Mesenchymal stem cell (in vitro differentiated cells and primary cell): Measurements from ENCODE around the gene RTCA.

Experiments used
- DNase-seq: peaks from one replicate; pipeline ENCODE4 v3.0.0-alpha.2; 2013
- H2AFZ ChIP-seq: one replicate; pipeline ENCODE4 v1.6.1; 2013; ENCODE audit warnings: low read depth, mild to moderate bottlenecking, control low read depth, inconsistent platforms, low read length, moderate library complexity
- H2AK5ac ChIP-seq: 2 replicates; pipeline ENCODE4 v1.6.1; 2013; ENCODE audit warnings: low read length, moderate library complexity, mild to moderate bottlenecking, inconsistent platforms; ENCODE audit not compliant: severe bottlenecking
- H2BK120ac ChIP-seq: one replicate; pipeline ENCODE4 v1.6.1; 2013; ENCODE audit warnings: low read depth, mild to moderate bottlenecking, inconsistent platforms, low read length, moderate library complexity
- H2BK12ac ChIP-seq, 2 experiments: one replicate each; pipeline ENCODE4 v1.6.1; 2013; ENCODE audit warnings: inconsistent platforms in 2 of 2, low read length in 2 of 2, mild to moderate bottlenecking in 2 of 2, moderate library complexity in 2 of 2, control low read depth in 1 of 2
- H2BK15ac ChIP-seq: one replicate; pipeline ENCODE4 v1.6.1; 2013; ENCODE audit warnings: mild to moderate bottlenecking, low read depth, inconsistent platforms; ENCODE audit not compliant: poor library complexity, severe bottlenecking
- H2BK5ac ChIP-seq: 2 replicates; pipeline ENCODE4 v1.6.1; 2013; ENCODE audit warnings: low read depth, mild to moderate bottlenecking, low read length, control low read depth, inconsistent platforms; ENCODE audit not compliant: poor library complexity, severe bottlenecking
- H3K14ac ChIP-seq, 2 experiments: one replicate each; pipeline ENCODE4 v1.6.1; 2013; ENCODE audit warnings: inconsistent platforms in 2 of 2, low read length in 2 of 2, control low read depth in 1 of 2, mild to moderate bottlenecking in 1 of 2, moderate library complexity in 1 of 2
- H3K18ac ChIP-seq, 2 experiments: one replicate each; pipeline ENCODE4 v1.6.1; 2013; ENCODE audit warnings: inconsistent platforms in 2 of 2, low read length in 2 of 2, control low read depth in 1 of 2, low read depth in 1 of 2, mild to moderate bottlenecking in 1 of 2
- H3K23ac ChIP-seq, 2 experiments: one replicate each; pipeline ENCODE4 v1.6.1; 2013; ENCODE audit warnings: inconsistent platforms in 2 of 2, low read length in 2 of 2, mild to moderate bottlenecking in 2 of 2, moderate library complexity in 2 of 2, control low read depth in 1 of 2
- H3K27ac ChIP-seq: 2 replicates; pipeline ENCODE4 v1.5.1; 2013; ENCODE audit warnings: mild to moderate bottlenecking, moderate library complexity, low read length, control low read depth, inconsistent platforms; ENCODE audit not compliant: poor library complexity, severe bottlenecking
- H3K27me3 ChIP-seq, 2 experiments: 2 replicates each; pipeline versions ENCODE4 v1.6.1 to v1.7.0; 2013; ENCODE audit warnings: low read length in 2 of 2, mild to moderate bottlenecking in 2 of 2, moderate library complexity in 2 of 2, control low read depth in 1 of 2, inconsistent platforms in 1 of 2; ENCODE audit not compliant: control insufficient read depth in 1 of 2, insufficient read depth in 1 of 2
- H3K36me3 ChIP-seq, 2 experiments: 2 replicates each; pipeline versions ENCODE4 v1.6.1 to v1.7.0; 2013; ENCODE audit warnings: low read length in 2 of 2, control low read depth in 1 of 2, inconsistent platforms in 1 of 2, low read depth in 1 of 2, mild to moderate bottlenecking in 1 of 2; ENCODE audit not compliant: insufficient read depth in 2 of 2, control insufficient read depth in 1 of 2
- H3K4ac ChIP-seq, 2 experiments: one replicate each; pipeline ENCODE4 v1.6.1; 2013; ENCODE audit warnings: inconsistent platforms in 2 of 2, low read length in 2 of 2, mild to moderate bottlenecking in 2 of 2, moderate library complexity in 2 of 2, control low read depth in 1 of 2, low read depth in 1 of 2
- H3K4me1 ChIP-seq: 2 replicates; pipeline ENCODE4 v1.6.1; 2013; ENCODE audit warnings: low read depth, low read length, control low read depth; ENCODE audit not compliant: control insufficient read depth, insufficient read depth
- H3K4me2 ChIP-seq: 2 replicates; pipeline ENCODE4 v1.6.1; 2013; ENCODE audit warnings: low read length, mild to moderate bottlenecking, inconsistent platforms; ENCODE audit not compliant: poor library complexity, severe bottlenecking
- H3K4me3 ChIP-seq, 2 experiments: 2 replicates each; pipeline versions ENCODE4 v1.5.1 to v1.7.0; 2013; ENCODE audit warnings: low read length in 2 of 2, mild to moderate bottlenecking in 2 of 2, control low read depth in 1 of 2, low read depth in 1 of 2; ENCODE audit not compliant: insufficient read depth in 1 of 2
- H3K79me1 ChIP-seq: replicated peaks from 2 replicates; pipeline ENCODE4 v1.6.1; 2013; ENCODE audit warnings: mild to moderate bottlenecking, control low read depth, low read length, inconsistent platforms; ENCODE audit not compliant: poor library complexity, severe bottlenecking
- H3K9ac ChIP-seq: 2 replicates; pipeline ENCODE4 v1.7.0; 2013; ENCODE audit warnings: mild to moderate bottlenecking, low read length, moderate library complexity
- H3K9me3 ChIP-seq: 2 replicates; pipeline ENCODE4 v1.7.0; 2013; ENCODE audit warnings: mild to moderate bottlenecking, low read length; ENCODE audit not compliant: control insufficient read depth
- H4K8ac ChIP-seq: one replicate; pipeline ENCODE4 v1.6.1; 2013; ENCODE audit warnings: inconsistent platforms, mild to moderate bottlenecking, low read length, moderate library complexity
- H4K91ac ChIP-seq: one replicate; pipeline ENCODE4 v1.6.1; 2013; ENCODE audit warnings: mild to moderate bottlenecking, low read length, inconsistent platforms
- WGBS: methylation state at CpG from one replicate; pipeline ENCODE4 v1.1.7; 2013; ENCODE audit warnings: mixed read lengths; 5-methylcytosine and 5-hydroxymethylcytosine counted together

RTCA gene

GRCh38 chr1:100305954-100306353, 39.9 kb downstream of the RTCA start:
- Histone ChIP-seq H3K4me1 (no peaks in the 10 kb centered on the region), H3K4me3 (no peak overlapping the region), H3K27ac (no peak overlapping the region), H2BK15ac (no peak overlapping the region), H2BK120ac (no peak overlapping the region), H3K27me3 (no peaks in the 10 kb centered on the region), H4K8ac (no peak overlapping the region), H4K91ac (no peak overlapping the region), H2AK5ac (no peak overlapping the region), H3K79me1 (no peaks in the 10 kb centered on the region), H2BK5ac (no peak overlapping the region), H2AFZ (no peak overlapping the region), H2BK12ac (no peak overlapping the region), H3K14ac (no peak overlapping the region), H3K36me3 (no peaks in the 10 kb centered on the region), H3K18ac (no peak overlapping the region), H3K23ac (no peak overlapping the region), H3K4ac (no peak overlapping the region), H3K4me2 (no peak overlapping the region), H3K9me3 (no peaks in the 10 kb centered on the region), H3K9ac (no peak overlapping the region)
- WGBS = 67% methylated on average over 1 of the region's 3 CpGs
- DNase-seq = no peak

GRCh38 chr1:100306735-100307313, 40.8 kb downstream of the RTCA start:
- Histone ChIP-seq H3K79me1 (no peaks in the 10 kb centered on the region), H3K4me3 (no peak overlapping the region), H3K23ac (no peak overlapping the region), H2BK15ac (no peak overlapping the region), H3K27me3 (no peaks in the 10 kb centered on the region), H2AK5ac (no peak overlapping the region), H3K4me2 (no peak overlapping the region), H3K36me3 (no peaks in the 10 kb centered on the region), H3K9ac (no peak overlapping the region), H3K9me3 (no peaks in the 10 kb centered on the region), H3K4me1 (no peaks in the 10 kb centered on the region), H3K4ac (no peak overlapping the region), H2BK12ac (no peak overlapping the region), H3K18ac (no peak overlapping the region), H2AFZ (no peak overlapping the region), H3K14ac (no peak overlapping the region), H2BK120ac (no peak overlapping the region), H2BK5ac (no peak overlapping the region), H4K8ac (no peak overlapping the region), H3K27ac (no peak overlapping the region), H4K91ac (no peak overlapping the region)
- no peak for DNase-seq
- WGBS = 88% methylated on average over 2 of the region's 2 CpGs

- Histone ChIP-seq H2AK5ac (no peak overlapping the region), H2BK15ac (no peak overlapping the region), H4K8ac (no peak overlapping the region), H3K4ac (no peak overlapping the region), H3K4me2 (no peak overlapping the region), H3K27ac (no peak overlapping the region), H2BK120ac (no peak overlapping the region), H3K14ac (no peak overlapping the region), H3K18ac (no peak overlapping the region), H3K23ac (no peak overlapping the region), H3K9ac (no peak overlapping the region), H3K27me3 (no peaks in the 10 kb centered on the region), H3K4me1 (no peaks in the 10 kb centered on the region), H2BK5ac (no peak overlapping the region), H2AFZ (no peak overlapping the region), H3K36me3 (no peaks in the 10 kb centered on the region), H3K9me3 (no peaks in the 10 kb centered on the region), H3K79me1 (no peaks in the 10 kb centered on the region), H4K91ac (no peak overlapping the region), H3K4me3 (no peak overlapping the region), H2BK12ac (no peak overlapping the region)
- WGBS = 67% methylated on average over 1 of the region's 2 CpGs
- DNase-seq = no peak
Observed at GRCh38 chr1:100308777-100309176, 42.8 kb downstream of the RTCA start.

GRCh38 chr1:100309863-100310262, 43.8 kb downstream of the RTCA start:
- Histone ChIP-seq H2BK15ac (no peak overlapping the region), H2BK5ac (no peak overlapping the region), H3K79me1 (no peaks in the 10 kb centered on the region), H3K14ac (no peak overlapping the region), H3K9me3 (no peaks in the 10 kb centered on the region), H2AK5ac (no peak overlapping the region), H3K4me1 (no peaks in the 10 kb centered on the region), H3K27me3 (no peaks in the 10 kb centered on the region), H3K4ac (no peak overlapping the region), H2BK12ac (no peak overlapping the region), H3K18ac (no peak overlapping the region), H3K36me3 (no peaks in the 10 kb centered on the region), H3K23ac (no peak overlapping the region), H3K9ac (no peak overlapping the region), H4K91ac (no peak overlapping the region), H3K4me2 (no peak overlapping the region), H4K8ac (no peak overlapping the region), H2BK120ac (no peak overlapping the region), H2AFZ (no peak overlapping the region), H3K4me3 (no peak overlapping the region), H3K27ac (no peak overlapping the region)
- no peak for DNase-seq
